H1 (cell line): Measurements from ENCODE around the gene WDR27. TPM values are rescaled to one million over a fixed set of nuclear protein-coding genes. Genes with fewer than 3 reads are reported as not detected.

ENCODE experiments used
- CREB1 ChIP-seq: IDR thresholded peaks from 2 replicates; pipeline ENCODE4 v1.6.1; 2012; ENCODE audit warnings: inconsistent platforms
- ZNF274 ChIP-seq: IDR thresholded peaks from 2 replicates; pipeline ENCODE4 v1.7.0; 2012; ENCODE audit warnings: low read length, borderline replicate concordance; ENCODE audit errors: extremely low read depth
- polyA plus RNA-seq, 7 experiments: library from polyadenylated mRNA; depleted of rRNA in 3 of 7; stranded (reverse) in 5 of 7; unstranded in 2 of 7; fragments of >200 nt in 5 of 7; fragments of 200-250 nt in 2 of 7; gene quantifications; 1 replicate in 5 of 7; 2 replicates in 1 of 7; 4 replicates in 1 of 7; pipeline versions ENCODE4 v1.2.1 to v1.2.3, GENCODE V29; 2011 to 2013; ENCODE audit warnings: missing spikeins in 2 of 7, mixed read lengths in 2 of 7
- total RNA-seq: library from RNA; stranded (reverse); fragmentation: NEBNext Ultra II Directional; extraction: Animal tissue kit (Norgen Biotek cat#: 25700); gene quantifications from 2 replicates; pipeline ENCODE4 v1.2.1, GENCODE V29; 2021

Gene WDR27
- total and polyA plus RNA-seq, 2 of the 8 experiments (the other 6 are each of a cell fraction or from before 2014, with no cell fraction given) = 53.6 to 68.6 TPM

GRCh38 chr6:169579407-169580111, 122.3 kb downstream of the WDR27 start (continued):
- no peak for TF ChIP-seq ZNF274
- TF ChIP-seq CREB1 = no peak
- TF ChIP-seq, all 59 proteins: peak for 0
